IPS-20b (cell line): ENCODE measurements around the gene PRKACA.

Source experiments
- H3K27ac ChIP-seq: one replicate; pipeline ENCODE4 v1.5.1; 2013; ENCODE audit warnings: low read length
- H3K27me3 ChIP-seq: 2 replicates; pipeline ENCODE4 v1.6.1; 2013; ENCODE audit warnings: mild to moderate bottlenecking, low read length, inconsistent platforms; ENCODE audit not compliant: insufficient read depth
- H3K36me3 ChIP-seq: 2 replicates; pipeline ENCODE4 v1.6.1; 2013; ENCODE audit warnings: low read depth, mild to moderate bottlenecking, inconsistent platforms, low read length, moderate library complexity; ENCODE audit not compliant: insufficient read depth
- H3K4me1 ChIP-seq: 2 replicates; pipeline ENCODE4 v1.6.1; 2013; ENCODE audit warnings: mild to moderate bottlenecking, control low read depth, inconsistent platforms, low read length, moderate library complexity; ENCODE audit not compliant: insufficient read depth
- H3K4me3 ChIP-seq: 2 replicates; pipeline ENCODE4 v1.5.1; 2013; ENCODE audit warnings: mild to moderate bottlenecking, low read length, inconsistent platforms
- H3K9ac ChIP-seq: 2 replicates; pipeline ENCODE4 v1.6.1; 2013; ENCODE audit warnings: low read depth, mild to moderate bottlenecking, inconsistent platforms, low read length, moderate library complexity
- H3K9me3 ChIP-seq: 2 replicates; pipeline ENCODE4 v1.6.1; 2013; ENCODE audit warnings: mild to moderate bottlenecking, low read depth, low read length, inconsistent platforms; ENCODE audit not compliant: insufficient read depth

Gene PRKACA

GRCh38 chr19:14089412-14089661, 28.2 kb downstream of the PRKACA start:
- H3K27ac ChIP-seq: no peak overlapping the region
- peak overlapping the region; percentile 60 for H3K4me3 ChIP-seq
- no peaks in the 10 kb centered on the region; the same call in 1 of the 2 replicates for H3K4me1 ChIP-seq
- H3K27me3 ChIP-seq: peaks cover 25% of the 10 kb centered on the region
- peak overlapping the region; percentile 10; the same call in 1 of the 2 replicates for H3K9ac ChIP-seq
- peaks cover 5% of the 10 kb centered on the region; the same call in 1 of the 2 replicates for H3K9me3 ChIP-seq
- H3K36me3 ChIP-seq: peaks cover 16% of the 10 kb centered on the region

GRCh38 chr19:14088634-14089411, 28.7 kb downstream of the PRKACA start:
- peak overlapping the region; percentile 60 for H3K4me3 ChIP-seq
- H3K4me1 ChIP-seq: no peaks in the 10 kb centered on the region; the same call in 1 of the 2 replicates
- H3K36me3 ChIP-seq: peaks cover 16% of the 10 kb centered on the region
- H3K27me3 ChIP-seq: peaks cover 25% of the 10 kb centered on the region
- peak overlapping the region; percentile 10; the same call in 1 of the 2 replicates for H3K9ac ChIP-seq
- no peak overlapping the region for H3K27ac ChIP-seq
- peaks cover 5% of the 10 kb centered on the region; the same call in 1 of the 2 replicates for H3K9me3 ChIP-seq

GRCh38 chr19:14086098-14086497, 31.5 kb downstream of the PRKACA start:
- Histone ChIP-seq H3K4me3 (peak overlapping the region; percentile 53; the same call in 1 of the 2 replicates), H3K36me3 (peaks cover 16% of the 10 kb centered on the region), H3K9ac (no peak overlapping the region), H3K27me3 (peaks cover 26% of the 10 kb centered on the region), H3K27ac (no peak overlapping the region), H3K9me3 (no peaks in the 10 kb centered on the region), H3K4me1 (no peaks in the 10 kb centered on the region; the same call in 1 of the 2 replicates)

GRCh38 chr19:14085309-14085995, 32.1 kb downstream of the PRKACA start, which contains the start of gene C19orf67:
Gene C19orf67, minus strand, starts transcription at chr19:14085783. Its CDS starts 156 bp downstream, at chr19:14085627.
- peaks cover 16% of the 10 kb centered on the region for H3K36me3 ChIP-seq
- H3K27me3 ChIP-seq: peaks cover 26% of the 10 kb centered on the region
- H3K9ac ChIP-seq: no peak within 1 kb of the TSS
- H3K4me3 ChIP-seq: peak within 1 kb of the TSS; percentile 53; the same call in 1 of the 2 replicates
- H3K9me3 ChIP-seq: no peaks in the 10 kb centered on the region
- H3K27ac ChIP-seq: no peak within 1 kb of the TSS
- H3K4me1 ChIP-seq: no peaks in the 10 kb centered on the region; the same call in 1 of the 2 replicates

- Histone ChIP-seq H3K4me3 (no peak overlapping the region), H3K4me1 (no peaks in the 10 kb centered on the region; the same call in 1 of the 2 replicates)
Measured at GRCh38 chr19:14082675-14082960, 34.9 kb downstream of the PRKACA start.

GRCh38 chr19:14081797-14082674, 35.5 kb downstream of the PRKACA start:
- peaks cover 23% of the 10 kb centered on the region; the same call in 1 of the 2 replicates for H3K27me3 ChIP-seq
- no peaks in the 10 kb centered on the region; the same call in 1 of the 2 replicates for H3K4me1 ChIP-seq
- no peak overlapping the region for H3K27ac ChIP-seq
- peak overlapping the region; percentile 88 for H3K4me3 ChIP-seq
- H3K36me3 ChIP-seq: no peaks in the 10 kb centered on the region
- no peaks in the 10 kb centered on the region for H3K9me3 ChIP-seq
- H3K9ac ChIP-seq: peak overlapping the region; percentile 49; the same call in 1 of the 2 replicates

More at GRCh38 chr19:14082675-14082960, 34.9 kb downstream of the PRKACA start:
- Histone ChIP-seq H3K27me3 (peaks cover 20% of the 10 kb centered on the region; the same call in 1 of the 2 replicates), H3K9ac (no peak overlapping the region), H3K27ac (no peak overlapping the region), H3K36me3 (peaks cover 4% of the 10 kb centered on the region; the same call in 1 of the 2 replicates), H3K9me3 (no peaks in the 10 kb centered on the region)

- Histone ChIP-seq H3K36me3 (no peaks in the 10 kb centered on the region), H3K9ac (peak overlapping the region; percentile 86; the same call in 1 of the 2 replicates), H3K4me1 (no peaks in the 10 kb centered on the region; the same call in 1 of the 2 replicates), H3K27ac (no peak overlapping the region), H3K27me3 (peaks cover 26% of the 10 kb centered on the region), H3K4me3 (peak overlapping the region; percentile 88), H3K9me3 (no peaks in the 10 kb centered on the region)
Measured at GRCh38 chr19:14080887-14081796, 36.4 kb downstream of the PRKACA start.

GRCh38 chr19:14078411-14078810, 39.2 kb downstream of the PRKACA start:
- Histone ChIP-seq H3K9ac (no peak overlapping the region), H3K9me3 (no peaks in the 10 kb centered on the region), H3K4me3 (no peak overlapping the region)

GRCh38 chr19:14073925-14074838, 43.4 kb downstream of the PRKACA start:
- Histone ChIP-seq H3K27ac (no peak overlapping the region), H3K4me1 (no peaks in the 10 kb centered on the region; the same call in 1 of the 2 replicates), H3K4me3 (peak overlapping the region; percentile 69), H3K9ac (no peak overlapping the region), H3K9me3 (no peaks in the 10 kb centered on the region), H3K27me3 (peaks cover 67% of the 10 kb centered on the region), H3K36me3 (no peaks in the 10 kb centered on the region)

More at GRCh38 chr19:14078411-14078810, 39.2 kb downstream of the PRKACA start:
- Histone ChIP-seq H3K27me3 (peaks cover 47% of the 10 kb centered on the region), H3K27ac (no peak overlapping the region), H3K36me3 (no peaks in the 10 kb centered on the region), H3K4me1 (no peaks in the 10 kb centered on the region; the same call in 1 of the 2 replicates)
